ENCODE results near the gene CCDC178.

The CCDC178 gene

DNA sequence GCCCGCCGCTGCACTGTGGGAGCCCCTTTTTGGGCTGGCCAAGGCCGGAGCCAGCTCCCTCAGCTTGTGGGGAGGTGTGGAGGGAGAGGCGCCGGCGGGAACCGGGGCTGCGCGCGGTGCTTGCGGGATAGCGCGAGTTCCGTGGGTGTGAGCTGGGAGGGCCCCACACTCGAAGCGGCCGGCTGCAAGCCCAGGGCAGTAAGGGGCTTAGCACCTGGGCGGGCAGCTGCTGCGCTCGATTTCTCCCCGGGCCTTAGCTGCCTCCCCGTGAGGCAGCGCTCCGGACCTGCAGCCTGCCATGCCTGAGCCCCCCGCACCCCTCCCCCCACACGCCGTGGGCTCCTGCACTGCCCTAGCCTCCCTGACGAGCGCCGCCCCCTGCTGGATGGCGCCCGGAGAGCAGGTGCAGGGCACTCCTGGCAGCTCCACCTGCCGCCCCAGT is 124.4 kb downstream of the CCDC178 start:
- Histone ChIP-seq H2AFZ (ENCODE audit: insufficient read depth, low read length, poor library complexity) (no peak overlapping the region), H3K36me3 (ENCODE audit: control insufficient read depth in 1 of 2, insufficient read depth in 2 of 2, low read length in 2 of 2) (no peaks in the 10 kb centered on the region), H3K14ac (ENCODE audit: low read length) (no peak overlapping the region), H3K27ac (ENCODE audit: low read depth, low read length) (no peak overlapping the region), H3K4me2 (ENCODE audit: low read length) (no peak overlapping the region), H3K79me2 (ENCODE audit: control insufficient read depth, insufficient read depth, low read length, poor library complexity) (no peaks in the 10 kb centered on the region), H2BK12ac (ENCODE audit: low read length) (no peak overlapping the region), H3K4me1 (ENCODE audit: control insufficient read depth in 1 of 2, insufficient read depth in 2 of 2, low read length in 2 of 2) (no peaks in the 10 kb centered on the region), H3K27me3 (ENCODE audit: insufficient read depth, low read length) (no peaks in the 10 kb centered on the region), H4K12ac (ENCODE audit: low read depth, low read length) (no peak overlapping the region), H3K9me3 (ENCODE audit: insufficient read depth, low read depth, low read length) (no peaks in the 10 kb centered on the region), H2BK5ac (ENCODE audit: low read depth, low read length, poor library complexity) (no peak overlapping the region), H3K4ac (ENCODE audit: low read depth, low read length) (no peak overlapping the region), H3K9ac (ENCODE audit: low read length) (no peak overlapping the region), H2AK5ac (ENCODE audit: low read length) (no peak overlapping the region), H3K4me3 (ENCODE audit: low read depth, low read length) (no peak overlapping the region), H3K79me1 (ENCODE audit: low read length) (no peaks in the 10 kb centered on the region), H3K18ac (ENCODE audit: low read length) (no peak overlapping the region), H2BK120ac (ENCODE audit: insufficient read depth, low read length, poor library complexity) (no peak overlapping the region), H4K91ac (ENCODE audit: low read depth, low read length) (no peak overlapping the region), H3K23ac (ENCODE audit: low read length) (no peak overlapping the region), H4K8ac (ENCODE audit: low read depth, low read length) (no peak overlapping the region)
- no peak for DNase-seq
- WGBS (ENCODE audit: extremely low coverage, insufficient coverage, insufficient read length): no CpG with 5 or more reads among the region's 33 CpGs

DNA sequence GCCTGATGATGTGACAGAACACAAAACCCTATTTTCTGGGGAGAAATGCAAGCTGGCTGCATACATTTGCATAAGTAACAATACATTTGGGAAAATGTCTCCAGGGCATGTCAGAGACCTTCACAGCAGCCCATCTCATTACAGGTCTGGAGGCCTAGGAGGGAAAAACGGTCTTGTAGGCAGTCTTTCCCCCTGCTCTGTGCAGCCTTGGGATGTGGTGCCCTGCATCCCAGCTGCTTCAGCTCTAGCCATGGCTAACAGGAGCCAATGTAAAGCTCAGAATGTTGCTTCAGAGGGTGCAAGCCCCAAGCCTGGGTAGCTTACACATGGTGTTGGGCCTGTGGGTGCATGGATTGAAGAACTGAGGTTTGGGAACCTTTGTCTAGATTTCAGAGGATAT is 133.0 kb downstream of the CCDC178 start:
- H2AK5ac ChIP-seq (ENCODE audit: low read length): no peak overlapping the region
- no peak overlapping the region for H3K14ac ChIP-seq (ENCODE audit: low read length)
- no peak overlapping the region for H4K12ac ChIP-seq (ENCODE audit: low read depth, low read length)
- H3K27ac ChIP-seq (ENCODE audit: low read depth, low read length): no peak overlapping the region
- H3K18ac ChIP-seq (ENCODE audit: low read length): no peak overlapping the region
- no peak overlapping the region for H3K9ac ChIP-seq (ENCODE audit: low read length)
- DNase-seq: no peak
- no peaks in the 10 kb centered on the region for H3K79me1 ChIP-seq (ENCODE audit: low read length)
- H3K4me3 ChIP-seq (ENCODE audit: low read depth, low read length): no peak overlapping the region
- no peak overlapping the region for H2BK120ac ChIP-seq (ENCODE audit: insufficient read depth, low read length, poor library complexity)
- H4K91ac ChIP-seq (ENCODE audit: low read depth, low read length): no peak overlapping the region
- no peak overlapping the region for H2AFZ ChIP-seq (ENCODE audit: insufficient read depth, low read length, poor library complexity)
- H3K4me1 ChIP-seq (ENCODE audit: control insufficient read depth in 1 of 2, insufficient read depth in 2 of 2, low read length in 2 of 2): no peaks in the 10 kb centered on the region
- no peaks in the 10 kb centered on the region for H3K79me2 ChIP-seq (ENCODE audit: control insufficient read depth, insufficient read depth, low read length, poor library complexity)
- H3K4me2 ChIP-seq (ENCODE audit: low read length): no peak overlapping the region
- H2BK5ac ChIP-seq (ENCODE audit: low read depth, low read length, poor library complexity): no peak overlapping the region
- no peaks in the 10 kb centered on the region for H3K36me3 ChIP-seq (ENCODE audit: control insufficient read depth in 1 of 2, insufficient read depth in 2 of 2, low read length in 2 of 2)
- H2BK12ac ChIP-seq (ENCODE audit: low read length): no peak overlapping the region
- H3K23ac ChIP-seq (ENCODE audit: low read length): no peak overlapping the region
- peaks cover 3% of the 10 kb centered on the region for H3K9me3 ChIP-seq (ENCODE audit: insufficient read depth, low read depth, low read length)
- WGBS (ENCODE audit: extremely low coverage, insufficient coverage, insufficient read length): no CpG with 5 or more reads among the region's 1 CpG
- no peak overlapping the region for H3K4ac ChIP-seq (ENCODE audit: low read depth, low read length)
- no peaks in the 10 kb centered on the region for H3K27me3 ChIP-seq (ENCODE audit: insufficient read depth, low read length)
- no peak overlapping the region for H4K8ac ChIP-seq (ENCODE audit: low read depth, low read length)

DNA sequence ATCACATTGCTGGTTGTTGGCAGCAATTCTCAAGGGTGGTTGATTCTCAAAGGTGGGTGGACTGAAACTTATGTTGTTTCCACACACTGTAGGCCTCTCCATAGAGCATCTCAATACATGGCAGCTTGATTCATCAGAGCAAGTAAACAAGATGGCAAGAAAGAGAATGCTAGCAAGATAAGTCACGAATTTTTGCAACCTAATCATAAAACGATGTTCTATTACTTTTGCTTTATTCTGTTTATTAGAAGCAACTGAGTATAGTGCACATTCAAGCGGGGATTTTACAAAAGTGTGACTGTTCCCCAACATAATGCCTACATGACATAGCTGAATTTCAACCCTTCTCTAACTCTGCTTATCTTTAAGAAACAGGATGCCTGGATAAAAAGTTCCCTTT is 136.2 kb downstream of the CCDC178 start:
- H2BK5ac ChIP-seq (ENCODE audit: low read depth, low read length, poor library complexity): no peak overlapping the region
- WGBS (ENCODE audit: extremely low coverage, insufficient coverage, insufficient read length): no CpG with 5 or more reads among the region's 3 CpGs
- H3K23ac ChIP-seq (ENCODE audit: low read length): no peak overlapping the region
- no peak overlapping the region for H3K4me3 ChIP-seq (ENCODE audit: low read depth, low read length)
- H3K9me3 ChIP-seq (ENCODE audit: insufficient read depth, low read depth, low read length): peaks cover 3% of the 10 kb centered on the region
- no peaks in the 10 kb centered on the region for H3K36me3 ChIP-seq (ENCODE audit: control insufficient read depth in 1 of 2, insufficient read depth in 2 of 2, low read length in 2 of 2)
- no peaks in the 10 kb centered on the region for H3K4me1 ChIP-seq (ENCODE audit: control insufficient read depth in 1 of 2, insufficient read depth in 2 of 2, low read length in 2 of 2)
- H3K4ac ChIP-seq (ENCODE audit: low read depth, low read length): no peak overlapping the region
- no peak overlapping the region for H3K27ac ChIP-seq (ENCODE audit: low read depth, low read length)
- no peak overlapping the region for H3K14ac ChIP-seq (ENCODE audit: low read length)
- H2BK120ac ChIP-seq (ENCODE audit: insufficient read depth, low read length, poor library complexity): no peak overlapping the region
- H3K27me3 ChIP-seq (ENCODE audit: insufficient read depth, low read length): no peaks in the 10 kb centered on the region
- H2AK5ac ChIP-seq (ENCODE audit: low read length): no peak overlapping the region
- no peaks in the 10 kb centered on the region for H3K79me1 ChIP-seq (ENCODE audit: low read length)
- H2AFZ ChIP-seq (ENCODE audit: insufficient read depth, low read length, poor library complexity): no peak overlapping the region
- no peak overlapping the region for H3K9ac ChIP-seq (ENCODE audit: low read length)
- H3K18ac ChIP-seq (ENCODE audit: low read length): no peak overlapping the region
- H4K91ac ChIP-seq (ENCODE audit: low read depth, low read length): no peak overlapping the region
- H4K12ac ChIP-seq (ENCODE audit: low read depth, low read length): no peak overlapping the region
- no peak overlapping the region for H2BK12ac ChIP-seq (ENCODE audit: low read length)
- H3K79me2 ChIP-seq (ENCODE audit: control insufficient read depth, insufficient read depth, low read length, poor library complexity): no peaks in the 10 kb centered on the region
- DNase-seq: no peak
- no peak overlapping the region for H3K4me2 ChIP-seq (ENCODE audit: low read length)
- H4K8ac ChIP-seq (ENCODE audit: low read depth, low read length): no peak overlapping the region

DNA sequence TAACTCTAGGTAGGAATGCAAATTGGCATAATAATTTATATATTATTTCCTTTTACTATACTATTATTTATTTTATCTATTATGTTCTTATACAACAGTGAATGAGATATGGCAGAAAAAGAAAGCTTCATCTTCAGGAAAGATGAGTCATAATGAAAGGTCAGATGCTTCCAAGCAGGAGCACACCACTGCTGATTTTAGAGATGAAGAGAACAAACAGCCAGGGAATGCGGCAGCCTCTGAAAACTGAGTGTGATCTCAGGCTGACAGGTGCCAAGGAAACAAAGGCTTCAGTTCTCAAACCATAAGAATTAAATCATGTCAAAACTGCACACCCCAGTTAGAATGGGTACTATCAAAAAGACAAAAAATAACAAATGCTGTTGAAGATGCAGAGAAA is 149.0 kb downstream of the CCDC178 start:
- Histone ChIP-seq H3K9me3 (ENCODE audit: insufficient read depth, low read depth, low read length) (no peaks in the 10 kb centered on the region), H2AFZ (ENCODE audit: insufficient read depth, low read length, poor library complexity) (no peak overlapping the region), H3K18ac (ENCODE audit: low read length) (no peak overlapping the region), H3K79me1 (ENCODE audit: low read length) (no peaks in the 10 kb centered on the region), H2BK5ac (ENCODE audit: low read depth, low read length, poor library complexity) (no peak overlapping the region), H4K8ac (ENCODE audit: low read depth, low read length) (no peak overlapping the region), H3K4me3 (ENCODE audit: low read depth, low read length) (no peak overlapping the region), H4K91ac (ENCODE audit: low read depth, low read length) (no peak overlapping the region), H3K4ac (ENCODE audit: low read depth, low read length) (no peak overlapping the region), H3K14ac (ENCODE audit: low read length) (no peak overlapping the region), H3K4me2 (ENCODE audit: low read length) (no peak overlapping the region), H3K27ac (ENCODE audit: low read depth, low read length) (no peak overlapping the region), H4K12ac (ENCODE audit: low read depth, low read length) (no peak overlapping the region), H2BK12ac (ENCODE audit: low read length) (no peak overlapping the region), H3K4me1 (ENCODE audit: control insufficient read depth in 1 of 2, insufficient read depth in 2 of 2, low read length in 2 of 2) (no peaks in the 10 kb centered on the region), H3K9ac (ENCODE audit: low read length) (no peak overlapping the region), H2BK120ac (ENCODE audit: insufficient read depth, low read length, poor library complexity) (no peak overlapping the region), H3K23ac (ENCODE audit: low read length) (no peak overlapping the region), H3K79me2 (ENCODE audit: control insufficient read depth, insufficient read depth, low read length, poor library complexity) (no peaks in the 10 kb centered on the region), H3K36me3 (ENCODE audit: control insufficient read depth in 1 of 2, insufficient read depth in 2 of 2, low read length in 2 of 2) (no peaks in the 10 kb centered on the region), H3K27me3 (ENCODE audit: insufficient read depth, low read length) (no peaks in the 10 kb centered on the region), H2AK5ac (ENCODE audit: low read length) (no peak overlapping the region)
- no CpG with 5 or more reads among the region's 1 CpG for WGBS (ENCODE audit: extremely low coverage, insufficient coverage, insufficient read length)
- DNase-seq: no peak
